GM12878 (cell line): ENCODE data around the gene RINL. TPM values are rescaled to one million over a fixed set of nuclear protein-coding genes. Genes with fewer than 3 reads are reported as not detected.
"Not testable (repeated sequence)": the region's sequence is repeated elsewhere in the genome, so short reads cannot be mapped to it uniquely, and the experiment has no call there.

Experiments
- ATAC-seq: fragments of 200-7000 bp; cut with Tn5 transposase; 3 replicates; pipeline ENCODE4 v1.9.1; 2020; ENCODE audit warnings: mild to moderate bottlenecking, moderate library complexity
- BruUV-seq: library from RNA; stranded (reverse); fragments of 400-500 nt; replicated peaks from 2 replicates; lab custom pipeline; 2021; lab: Mats Ljungman, UMichigan
- CTCF ChIA-PET: fragments of 300-600 bp; sonication (Branson Sonifier 250); formaldehyde crosslinking; extraction: SDS; loops from one replicate; lab custom pipeline; 2021; ENCODE audit warnings: inconsistent platforms; lab: Yijun Ruan, JAX
- POLR2A ChIA-PET: fragments of 350-600 bp; formaldehyde crosslinking; extraction: SDS; loops from one replicate; lab custom pipeline; 2021; ENCODE audit warnings: inconsistent platforms; lab: Charles Lee
- RAD21 ChIA-PET: fragments of 300-600 bp; sonication (Branson Sonifier 250); formaldehyde crosslinking; loops from one replicate; lab custom pipeline; 2023; ENCODE audit warnings: antibody characterized with exemption; ENCODE audit not compliant: unreplicated experiment; lab: Charles Lee
- SMC1A ChIA-PET: fragments of 300-600 bp; sonication (Branson Sonifier 250); formaldehyde crosslinking; loops from one replicate; lab custom pipeline; 2023; ENCODE audit not compliant: unreplicated experiment, uncharacterized antibody; lab: Charles Lee
- DNase-seq: peaks from one replicate; pipeline ENCODE4 v3.0.0-alpha.2; 2011; ENCODE audit warnings: low read depth, low spot score
- FAIRE-seq: peaks from 3 replicates; lab custom pipeline; 2011; peaks lifted over from hg19 to GRCh38; lab: Jason Lieb, UNC
- H2AFZ ChIP-seq: 2 replicates; pipeline ENCODE4 v1.6.0; 2011; ENCODE audit warnings: low read depth, low read length, control low read depth; ENCODE audit not compliant: control insufficient read depth
- H3K27ac ChIP-seq: 2 replicates; pipeline ENCODE4 v1.5.1; 2011; ENCODE audit warnings: control low read depth; ENCODE audit not compliant: control insufficient read depth, insufficient read depth
- H3K27me3 ChIP-seq, 2 experiments: replicated peaks in 1 of 2; 2 replicates each; pipeline versions ENCODE4 v1.6.0 to v1.6.1; 2011; ENCODE audit warnings: low read length in 1 of 2; ENCODE audit not compliant: control insufficient read depth in 2 of 2, insufficient read depth in 2 of 2
- H3K36me3 ChIP-seq, 2 experiments: 2 replicates each; pipeline ENCODE4 v1.5.1; 2011; ENCODE audit warnings: low read length in 1 of 2; ENCODE audit not compliant: control insufficient read depth in 2 of 2, insufficient read depth in 2 of 2
- H3K4me1 ChIP-seq: 2 replicates; pipeline ENCODE4 v1.6.1; 2011; ENCODE audit warnings: mild to moderate bottlenecking, low read length, moderate library complexity, mixed read lengths; ENCODE audit not compliant: control insufficient read depth, insufficient read depth
- H3K4me2 ChIP-seq: 2 replicates; pipeline ENCODE4 v1.6.0; 2011; ENCODE audit warnings: control low read depth; ENCODE audit not compliant: control insufficient read depth, insufficient read depth
- H3K4me3 ChIP-seq: fragments of 200-600 bp; sonication (generic); 2 replicates; pipeline ENCODE4 v1.5.1; 2016
- H3K79me2 ChIP-seq: 2 replicates; pipeline ENCODE4 v1.6.0; 2011; ENCODE audit warnings: low read length; ENCODE audit not compliant: control insufficient read depth, insufficient read depth
- H3K9ac ChIP-seq: 2 replicates; pipeline ENCODE4 v1.8.0; 2011; ENCODE audit warnings: low read length, control low read depth, mixed read lengths; ENCODE audit not compliant: control insufficient read depth, insufficient read depth
- H3K9me3 ChIP-seq: replicated peaks from 3 replicates; pipeline ENCODE4 v1.5.1; 2011; ENCODE audit warnings: mild to moderate bottlenecking, low read length; ENCODE audit not compliant: control insufficient read depth, insufficient read depth
- H4K20me1 ChIP-seq: 2 replicates; pipeline ENCODE4 v1.6.0; 2011; ENCODE audit not compliant: control insufficient read depth, insufficient read depth
- CREM ChIP-seq: IDR thresholded peaks from 2 replicates; pipeline ENCODE4 v1.6.1; 2014; ENCODE audit warnings: antibody characterized with exemption, low read depth
- WGBS: methylation state at CpG from one replicate; pipeline ENCODE4 v1.1.6; 2016; ENCODE audit warnings: low lambda C conversion rate; ENCODE audit not compliant: insufficient replicate concordance, insufficient coverage; ENCODE audit errors: missing lambda C conversion rate; 5-methylcytosine and 5-hydroxymethylcytosine counted together
- in situ Hi-C: fragments of 300-500 bp; cut with MboI; formaldehyde crosslinking; loops from 9 replicates; pipeline ENCODE4 v1.14.3; 2018; ENCODE audit warnings: mixed read lengths
- intact Hi-C: fragments of 100-400 bp; cut with micrococcal nuclease; formaldehyde crosslinking; loops from one replicate; pipeline ENCODE4 v1.14.2; 2022; ENCODE audit not compliant: unreplicated experiment
- polyA plus RNA-seq, 11 experiments: library from polyadenylated mRNA; depleted of rRNA in 4 of 11; unstranded in 6 of 11; stranded (reverse) in 5 of 11; fragments of >200 nt; fragmentation: Nextera tagmentation in 4 of 11; fragmentation: Illumina TruSeq in 1 of 11; extraction: Ambion mirVana in 4 of 11; extraction: Trizol in 1 of 11; gene quantifications; 1 replicate in 1 of 11; 2 replicates in 10 of 11; pipeline versions ENCODE4 v1.2.1 to v1.2.3, GENCODE V29; 2011 to 2016; ENCODE audit warnings: inconsistent platforms in 2 of 11, missing spikeins in 2 of 11, low read depth in 1 of 11
- total RNA-seq, 4 experiments: library from RNA; depleted of rRNA in 3 of 4; stranded (reverse); fragments of >200 nt in 3 of 4; fragmentation: Illumina TruSeq in 1 of 4; extraction: Trizol in 1 of 4; gene quantifications; 2 replicates each; pipeline versions ENCODE4 v1.2.1 to v1.2.3, GENCODE V29; 2013 to 2021
- TF ChIP-seq, protein P1 (sequence below): IDR thresholded peaks from 2 replicates; pipeline ENCODE4 v1.6.1; 2012; ENCODE audit warnings: low read depth, low read length, improper control_type of control experiment

Gene RINL
- total and polyA plus RNA-seq, 10 of the 15 experiments (the other 5 are each of a cell fraction or from before 2014, with no cell fraction given): 14.5 to 64.2 (median 47.6) TPM

DNA sequence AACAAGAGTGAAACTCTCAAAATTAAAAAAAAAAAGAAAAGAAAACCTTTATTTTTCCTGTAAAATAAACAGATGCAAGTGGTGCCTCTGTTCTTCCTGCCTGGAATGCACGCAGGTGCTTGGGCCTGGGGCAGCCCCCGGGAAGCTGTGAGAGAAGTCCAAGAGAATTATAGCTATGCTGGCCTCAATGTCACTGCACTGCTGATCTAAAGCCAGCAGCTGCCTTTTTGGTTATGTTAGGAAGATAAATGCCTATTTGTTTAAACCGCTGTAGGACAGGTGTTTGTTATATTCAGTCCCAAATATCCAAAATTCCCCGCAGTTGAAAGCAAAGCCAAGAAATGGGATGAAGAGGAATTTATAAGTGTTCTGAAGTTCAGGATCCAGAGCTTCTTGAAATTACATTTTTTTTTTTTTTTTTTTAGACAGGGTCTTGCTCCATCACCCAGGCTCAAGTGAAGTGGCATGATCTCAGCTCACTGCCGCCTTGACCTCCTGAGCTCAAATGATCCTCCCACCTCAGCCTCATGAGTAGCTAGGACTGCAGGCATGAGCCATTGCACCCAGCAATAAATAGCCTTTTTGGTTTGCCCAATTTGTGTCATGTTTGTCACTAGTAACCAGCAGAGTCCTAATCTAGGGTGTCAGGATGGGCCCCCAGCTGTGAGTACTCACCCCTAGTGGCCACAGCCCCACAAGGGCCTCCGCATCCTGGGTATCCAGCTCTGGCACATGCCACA lies 2.2 kb downstream of the RINL start:
- no TSS peak for BruUV-seq
- ChIA-PET RAD21 (interaction anchor here (0.7 kb wide), 1 partner anchor 54 kb away, joined by 3 read pairs; the partner anchor contains the start of genes MRPS12 and SARS2), POLR2A (interaction anchor here (1.0 to 3.0 kb wide), 4 partner anchors 11 to 27 kb away, joined by 3 to 12 read pairs (median 7); partner anchors contain the start of gene HNRNPL), SMC1A (interaction anchor here (0.6 to 1.2 kb wide), 4 partner anchors 12 to 914 kb away, joined by 3 to 4 read pairs (median 3); no protein-coding TSS in a partner anchor), CTCF (interaction anchor here (1.2 to 4.8 kb wide), 2 partner anchors 12 to 360 kb away, joined by 3 to 62 read pairs; no protein-coding TSS in a partner anchor)
- Histone ChIP-seq H3K9me3 (no peaks in the 10 kb centered on the region), H3K4me3 (no peak overlapping the region), H3K27me3 (no peaks in the 10 kb centered on the region), H2AFZ (no peak overlapping the region), H3K27ac (no peak overlapping the region), H3K4me1 (peaks cover 7% of the 10 kb centered on the region), H3K36me3 (peaks cover 0 to 4% of the 10 kb centered on the region in 2 experiments; a peak in 1 of 4 replicates), H3K9ac (no peak overlapping the region), H3K4me2 (no peak overlapping the region), H3K79me2 (no peaks in the 10 kb centered on the region; the same call in none of the 2 replicates), H4K20me1 (no peaks in the 10 kb centered on the region)
- 92% methylated on average over 6 of the region's 6 CpGs for WGBS
- TF ChIP-seq, protein P1, sequence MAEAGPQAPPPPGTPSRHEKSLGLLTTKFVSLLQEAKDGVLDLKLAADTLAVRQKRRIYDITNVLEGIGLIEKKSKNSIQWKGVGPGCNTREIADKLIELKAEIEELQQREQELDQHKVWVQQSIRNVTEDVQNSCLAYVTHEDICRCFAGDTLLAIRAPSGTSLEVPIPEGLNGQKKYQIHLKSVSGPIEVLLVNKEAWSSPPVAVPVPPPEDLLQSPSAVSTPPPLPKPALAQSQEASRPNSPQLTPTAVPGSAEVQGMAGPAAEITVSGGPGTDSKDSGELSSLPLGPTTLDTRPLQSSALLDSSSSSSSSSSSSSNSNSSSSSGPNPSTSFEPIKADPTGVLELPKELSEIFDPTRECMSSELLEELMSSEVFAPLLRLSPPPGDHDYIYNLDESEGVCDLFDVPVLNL: no peak
- TF ChIP-seq CREM: no peak
- no peak for FAIRE-seq
- intact Hi-C loops: no loop called here
- no peak for DNase-seq
- 0 out of 3 replicates have a peak, but pooled peaks have one; percentile 7 for ATAC-seq
- in situ Hi-C loops: no loop called here

- intact Hi-C loops, H3K9ac ChIP-seq, FAIRE-seq, H3K27me3 ChIP-seq, H3K4me2 ChIP-seq, BruUV-seq, RAD21 ChIA-PET, H3K79me2 ChIP-seq, in situ Hi-C loops, H3K9me3 ChIP-seq, H2AFZ ChIP-seq, H3K36me3 ChIP-seq, ATAC-seq, H4K20me1 ChIP-seq, DNase-seq, H3K4me3 ChIP-seq, H3K27ac ChIP-seq: not testable (repeated sequence)
- peaks cover 15% of the 10 kb centered on the region for H3K4me1 ChIP-seq
- ChIA-PET CTCF (interaction anchor here (0.6 kb wide), 1 partner anchor 328 kb away, joined by 3 read pairs; no protein-coding TSS in a partner anchor), POLR2A (interaction anchor here (0.9 kb wide), 1 partner anchor 9 kb away, joined by 3 read pairs; no protein-coding TSS in a partner anchor), SMC1A (interaction anchor here (0.9 to 1.9 kb wide), 5 partner anchors 9 to 356 kb away, joined by 3 to 4 read pairs (median 3); partner anchors contain the start of genes NFKBIB and SIRT2)
- 99% methylated on average over 10 of the region's 10 CpGs for WGBS
Measured at GRCh38 chr19:38873400-38873799, 4.7 kb downstream of the RINL start.
